ENCODE results near the gene ASB10. TPM values are rescaled to one million over a fixed set of nuclear protein-coding genes. Genes with fewer than 3 reads are reported as not detected.

ASB10 gene
- total RNA-seq, 1 experiment from 2014 or later = not detected

GRCh38 chr7:151187409-151188251 lies 580 bp upstream of the ASB10 start:
- DNase-seq (ENCODE audit: low spot score) = no peak

GRCh38 chr7:151185762-151186639 lies 1.0 kb downstream of the ASB10 start:
- DNase-seq (ENCODE audit: low spot score) = no peak

GRCh38 chr7:151181011-151181431 lies 6.0 kb downstream of the ASB10 start:
- DNase-seq (ENCODE audit: low spot score) = no peak

- DNase-seq (ENCODE audit: low spot score) = no peak
These were observed 7.1 kb downstream of the ASB10 start for GRCh38 chr7:151179946-151180345.

- DNase-seq (ENCODE audit: low spot score) = no peak
These were observed 7.7 kb downstream of the ASB10 start for GRCh38 chr7:151179287-151179860.

GRCh38 chr7:151178831-151179230 lies 8.2 kb downstream of the ASB10 start:
- DNase-seq (ENCODE audit: low spot score) = no peak

- no peak for DNase-seq (ENCODE audit: low spot score)
These were observed 8.8 kb downstream of the ASB10 start for GRCh38 chr7:151178236-151178635.

GRCh38 chr7:151177310-151177709 lies 9.7 kb downstream of the ASB10 start:
- no peak for DNase-seq (ENCODE audit: low spot score)

- DNase-seq (ENCODE audit: low spot score) = no peak
These were observed 10.6 kb downstream of the ASB10 start for GRCh38 chr7:151176401-151176800.

GRCh38 chr7:151175793-151176311 lies 11.2 kb downstream of the ASB10 start:
- no peak for DNase-seq (ENCODE audit: low spot score)

GRCh38 chr7:151175047-151175792 lies 11.8 kb downstream of the ASB10 start:
- no peak for DNase-seq (ENCODE audit: low spot score)

GRCh38 chr7:151174246-151175046 lies 12.6 kb downstream of the ASB10 start:
- no peak for DNase-seq (ENCODE audit: low spot score)

GRCh38 chr7:151173386-151174245 lies 13.4 kb downstream of the ASB10 start:
- DNase-seq (ENCODE audit: low spot score) = no peak

GRCh38 chr7:151172273-151173141 lies 14.5 kb downstream of the ASB10 start:
- DNase-seq (ENCODE audit: low spot score) = peak; percentile 65

- DNase-seq (ENCODE audit: low spot score) = no peak
These were observed 18.3 kb downstream of the ASB10 start for GRCh38 chr7:151168787-151169162.

- peak; percentile 21 for DNase-seq (ENCODE audit: low spot score)
These were observed 18.9 kb downstream of the ASB10 start for GRCh38 chr7:151168003-151168786.

- no peak for DNase-seq (ENCODE audit: low spot score)
These were observed 19.7 kb downstream of the ASB10 start, which contains the start of gene GBX1 for GRCh38 chr7:151167197-151167961. TSS of gene GBX1 (minus strand) at chr7:151167694. CDS start at chr7:151167548, 146 bp downstream.
